HepG2 (cell line): ENCODE results near the gene DIPK1C. TPM values are rescaled to one million over a fixed set of nuclear protein-coding genes. Genes with fewer than 3 reads are reported as not detected.

Source experiments
- ATAC-seq: fragments of 200-7000 bp; cut with Tn5 transposase; 3 replicates; pipeline ENCODE4 v1.9.1; 2020; ENCODE audit warnings: mild to moderate bottlenecking, moderate library complexity
- BruUV-seq: library from RNA; stranded (reverse); fragments of 400-500 nt; replicated peaks from 2 replicates; lab custom pipeline; 2021; lab: Mats Ljungman, UMichigan
- CTCF ChIA-PET: fragments of 300-600 bp; formaldehyde crosslinking; extraction: SDS; loops from one replicate; lab custom pipeline; 2021; ENCODE audit warnings: low total read pairs, inconsistent platforms, low intra/inter-chr PET ratio; lab: Yijun Ruan, JAX
- POLR2A ChIA-PET: fragments of 350-600 bp; sonication (Branson Sonifier 250); formaldehyde crosslinking; loops from one replicate; lab custom pipeline; 2020; ENCODE audit warnings: antibody characterized with exemption, inconsistent platforms; lab: Yijun Ruan, JAX
- DNase-seq: peaks from one replicate; pipeline ENCODE4 v3.0.0-alpha.2; 2015; ENCODE audit warnings: low spot score
- FAIRE-seq: peaks from 3 replicates; lab custom pipeline; 2011; peaks lifted over from hg19 to GRCh38; lab: Jason Lieb, UNC
- H2AFZ ChIP-seq: one replicate; pipeline ENCODE4 v1.6.1; 2011; ENCODE audit warnings: low read length, inconsistent platforms
- H3K27ac ChIP-seq: fragments of 300-600 bp; 3 replicates; pipeline ENCODE4 v1.8.0; 2011; ENCODE audit warnings: mixed run types, mild to moderate bottlenecking, mixed read lengths, low read length, inconsistent platforms; ENCODE audit not compliant: insufficient read depth; ENCODE audit errors: extremely low read length
- H3K27me3 ChIP-seq, 2 experiments: fragments of 200-600 bp in 1 of 2; 2 replicates in 1 of 2; 3 replicates in 1 of 2; pipeline versions ENCODE4 v1.6.0 to v1.8.0; 2011; ENCODE audit warnings: low read length in 2 of 2, mild to moderate bottlenecking in 2 of 2, moderate library complexity in 2 of 2, inconsistent platforms in 1 of 2; ENCODE audit not compliant: insufficient read depth in 2 of 2, control insufficient read depth in 1 of 2
- H3K36me3 ChIP-seq, 2 experiments: fragments of 200-600 bp in 1 of 2; replicated peaks in 1 of 2; 2 replicates in 1 of 2; 3 replicates in 1 of 2; pipeline versions ENCODE4 v1.5.1 to v1.8.0; 2011; ENCODE audit warnings: low read length in 2 of 2, inconsistent platforms in 1 of 2; ENCODE audit not compliant: insufficient read depth in 2 of 2, control insufficient read depth in 1 of 2
- H3K4me1 ChIP-seq: 2 replicates; pipeline ENCODE4 v1.5.1; 2012; ENCODE audit warnings: low read length, inconsistent platforms; ENCODE audit not compliant: insufficient read depth
- H3K4me2 ChIP-seq: 2 replicates; pipeline ENCODE4 v1.6.0; 2011; ENCODE audit warnings: low read depth, low read length, inconsistent platforms
- H3K4me3 ChIP-seq, 3 experiments: fragments of 200-600 bp in 1 of 3; sonication (generic), shearing (Covaris generic) in 1 of 3; replicated peaks in 1 of 3; 2 replicates each; pipeline ENCODE4 v1.5.1; 2011 to 2016; ENCODE audit warnings: low read length in 3 of 3, inconsistent platforms in 2 of 3, low read depth in 2 of 3, mild to moderate bottlenecking in 2 of 3, control low read depth in 1 of 3, mixed read lengths in 1 of 3; ENCODE audit not compliant: insufficient read depth in 1 of 3
- H3K79me2 ChIP-seq: one replicate; pipeline ENCODE4 v1.6.1; 2011; ENCODE audit warnings: low read length, inconsistent platforms; ENCODE audit not compliant: insufficient read depth
- H3K9ac ChIP-seq: 2 replicates; pipeline ENCODE4 v1.6.0; 2011; ENCODE audit warnings: mild to moderate bottlenecking, low read depth, low read length, inconsistent platforms; ENCODE audit not compliant: insufficient read depth
- H3K9me3 ChIP-seq: 2 replicates; pipeline ENCODE4 v1.5.1; 2012; ENCODE audit warnings: mild to moderate bottlenecking, low read length
- H4K20me1 ChIP-seq: 2 replicates; pipeline ENCODE4 v1.6.0; 2011; ENCODE audit warnings: inconsistent platforms, mild to moderate bottlenecking, low read length, moderate library complexity; ENCODE audit not compliant: insufficient read depth
- ARNTL ChIP-seq: sonication (generic); formaldehyde crosslinking; IDR thresholded peaks from 2 replicates; pipeline ENCODE4 v1.4.0; 2020; ENCODE audit warnings: mild to moderate bottlenecking, missing genetic modification reagents
- FOXO1 ChIP-seq: sonication (generic); formaldehyde crosslinking; IDR thresholded peaks from 2 replicates; pipeline ENCODE4 v1.4.0; 2020; ENCODE audit warnings: missing genetic modification reagents
- ISX ChIP-seq: sonication (generic); formaldehyde crosslinking; conservative IDR thresholded peaks from 2 replicates; pipeline ENCODE4 v1.5.0; 2020; ENCODE audit warnings: missing genetic modification reagents
- PTBP1 ChIP-seq: fragments of 200-400 bp; formaldehyde crosslinking; IDR thresholded peaks from 2 replicates; pipeline ENCODE4 v1.6.1; 2018; ENCODE audit warnings: low read length, low read depth; ENCODE audit not compliant: poor library complexity, severe bottlenecking
- RBM22 ChIP-seq: fragments of 200-400 bp; formaldehyde crosslinking; optimal IDR thresholded peaks from 2 replicates; pipeline ENCODE3; 2017; ENCODE audit warnings: mild to moderate bottlenecking, low read length, moderate library complexity
- SYNCRIP ChIP-seq: fragments of 200-400 bp; formaldehyde crosslinking; IDR thresholded peaks from 2 replicates; pipeline ENCODE4 v1.6.1; 2018; ENCODE audit warnings: mild to moderate bottlenecking, low read depth, low read length; ENCODE audit not compliant: insufficient read depth
- YEATS4 ChIP-seq: sonication (generic); formaldehyde crosslinking; IDR thresholded peaks from 2 replicates; pipeline ENCODE4 v1.4.0; 2020; ENCODE audit warnings: missing genetic modification reagents, borderline replicate concordance
- ZC3H4 ChIP-seq: sonication (generic); formaldehyde crosslinking; IDR thresholded peaks from 2 replicates; pipeline ENCODE4 v1.4.0; 2020; ENCODE audit warnings: missing genetic modification reagents, borderline replicate concordance
- ZFP1 ChIP-seq: IDR thresholded peaks from 2 replicates; pipeline ENCODE4 v1.6.1; 2016
- ZNF138 ChIP-seq: sonication (generic); formaldehyde crosslinking; IDR thresholded peaks from 2 replicates; pipeline ENCODE4 v1.5.0; 2020; ENCODE audit warnings: mild to moderate bottlenecking, low read depth, missing genetic modification reagents
- ZNF3 ChIP-seq: IDR thresholded peaks from 2 replicates; pipeline ENCODE4 v1.7.0; 2017; ENCODE audit warnings: inconsistent platforms
- ZNF362 ChIP-seq: sonication (generic); formaldehyde crosslinking; IDR thresholded peaks from 2 replicates; pipeline ENCODE4 v1.4.0; 2020; ENCODE audit warnings: missing genetic modification reagents, mild to moderate bottlenecking, borderline replicate concordance
- WGBS: methylation state at CpG from one replicate; pipeline ENCODE4 v1.1.6; 2017; ENCODE audit warnings: low lambda C conversion rate; 5-methylcytosine and 5-hydroxymethylcytosine counted together
- in situ Hi-C: cut with HindIII; loops from 2 replicates; pipeline ENCODE4 v1.10.0; 2017; ENCODE audit warnings: low pct_unique_long_range_greater_than_20kb; ENCODE audit not compliant: extremely low pct_ligation_motif_present
- intact Hi-C: fragments of 100-400 bp; cut with micrococcal nuclease; formaldehyde crosslinking; loops from one replicate; pipeline ENCODE4 v1.10.0; 2022; ENCODE audit not compliant: unreplicated experiment
- polyA plus RNA-seq, 8 experiments: library from polyadenylated mRNA; depleted of rRNA in 3 of 8; stranded (reverse) in 7 of 8; unstranded in 1 of 8; fragments of >200 nt; fragmentation: Illumina TruSeq in 4 of 8; extraction: Trizol in 4 of 8; gene quantifications; 2 replicates each; pipeline versions ENCODE4 v1.2.1 to v1.2.3, GENCODE V29; 2011 to 2016; ENCODE audit warnings: low read depth in 4 of 8, missing spikeins in 1 of 8, mixed read lengths in 1 of 8; ENCODE audit not compliant: insufficient read depth in 1 of 8
- total RNA-seq, 5 experiments: library from RNA; depleted of rRNA; stranded (reverse); fragments of >200 nt; fragmentation: Illumina TruSeq; extraction: Trizol; gene quantifications; 2 replicates each; pipeline ENCODE4 v1.2.3, GENCODE V29; 2016; ENCODE audit warnings: low read depth in 1 of 5
- TF ChIP-seq, protein P1 (sequence below): sonication (generic); formaldehyde crosslinking; conservative IDR thresholded peaks from 2 replicates; pipeline ENCODE4 v1.8.1; 2023; ENCODE audit warnings: missing genetic modification reagents

The DIPK1C gene
- total and polyA plus RNA-seq, 2 of the 13 experiments (the other 11 are each of a cell fraction or from before 2014, with no cell fraction given), result 1.8 TPM; not detected in 1

DNA sequence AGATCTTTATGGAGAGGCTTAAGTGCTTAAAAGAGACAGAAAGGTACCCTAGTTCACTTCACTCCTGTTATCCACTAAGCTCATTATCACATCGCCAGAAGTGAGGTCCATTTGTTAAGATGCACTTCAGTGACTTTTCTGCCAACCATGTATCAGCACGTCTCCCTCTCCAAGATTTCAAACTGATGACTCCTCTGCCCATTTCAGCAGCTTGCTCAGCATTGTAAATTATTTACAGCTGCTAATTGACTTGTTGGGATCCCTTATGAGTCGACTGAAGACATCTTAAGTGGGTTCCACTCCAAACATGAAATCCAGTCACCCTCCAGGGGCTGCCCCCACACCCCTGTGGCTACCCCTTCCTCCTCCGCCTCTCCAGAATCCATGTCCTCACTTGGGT is 37.3 kb downstream of the DIPK1C start:
- no peak overlapping the region for H3K9ac ChIP-seq
- no peak for DNase-seq
- TF ChIP-seq ZNF362 (CRISPR knock-in tag) (no peak), FOXO1 (CRISPR knock-in tag) (no peak), ZFP1 (no peak), SYNCRIP (no peak), ISX (CRISPR knock-in tag) (no peak), ZNF138 (CRISPR knock-in tag) (no peak), YEATS4 (CRISPR knock-in tag) (no peak), ARNTL (CRISPR knock-in tag) (no peak), PTBP1 (no peak), ZC3H4 (CRISPR knock-in tag) (no peak), RBM22 (no peak), ZNF3 (CRISPR knock-in tag) (no peak)
- TF ChIP-seq, protein P1, sequence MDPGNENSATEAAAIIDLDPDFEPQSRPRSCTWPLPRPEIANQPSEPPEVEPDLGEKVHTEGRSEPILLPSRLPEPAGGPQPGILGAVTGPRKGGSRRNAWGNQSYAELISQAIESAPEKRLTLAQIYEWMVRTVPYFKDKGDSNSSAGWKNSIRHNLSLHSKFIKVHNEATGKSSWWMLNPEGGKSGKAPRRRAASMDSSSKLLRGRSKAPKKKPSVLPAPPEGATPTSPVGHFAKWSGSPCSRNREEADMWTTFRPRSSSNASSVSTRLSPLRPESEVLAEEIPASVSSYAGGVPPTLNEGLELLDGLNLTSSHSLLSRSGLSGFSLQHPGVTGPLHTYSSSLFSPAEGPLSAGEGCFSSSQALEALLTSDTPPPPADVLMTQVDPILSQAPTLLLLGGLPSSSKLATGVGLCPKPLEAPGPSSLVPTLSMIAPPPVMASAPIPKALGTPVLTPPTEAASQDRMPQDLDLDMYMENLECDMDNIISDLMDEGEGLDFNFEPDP, result no peak
- ChIA-PET CTCF (no interaction called here), POLR2A (no interaction called here)
- no peaks in the 10 kb centered on the region for H3K36me3 ChIP-seq
- 4% methylated on average over 4 of the region's 4 CpGs for WGBS
- no peak overlapping the region for H2AFZ ChIP-seq
- no peak for FAIRE-seq
- H3K27me3 ChIP-seq, result peaks cover 5 to 34% of the 10 kb centered on the region in 2 experiments; a peak in 3 of 5 replicates
- intact Hi-C loops (no loop called here), in situ Hi-C loops (no loop called here)
- no peaks in the 10 kb centered on the region for H3K79me2 ChIP-seq
- ATAC-seq, result no peak
- no peak overlapping the region for H3K4me3 ChIP-seq
- no peaks in the 10 kb centered on the region for H4K20me1 ChIP-seq
- BruUV-seq, result no TSS peak
- H3K4me1 ChIP-seq, result no peaks in the 10 kb centered on the region
- no peak overlapping the region for H3K4me2 ChIP-seq
- no peaks in the 10 kb centered on the region for H3K9me3 ChIP-seq
- no peak overlapping the region for H3K27ac ChIP-seq
